Gastroesophageal sphincter (tissue), 4 donors: Measurements from ENCODE around the gene RALY. TPM values are rescaled to one million over a fixed set of nuclear protein-coding genes. Genes with fewer than 3 reads are reported as not detected.
"Not testable (repeated sequence)": the region's sequence is repeated elsewhere in the genome, so short reads cannot be mapped to it uniquely, and the experiment has no call there.

Experiments used
- ATAC-seq: fragments of 150-250 bp; one replicate; pipeline ENCODE4 v1.9.1; 2016; ENCODE audit warnings: mild to moderate bottlenecking, moderate library complexity
- H3K27ac ChIP-seq, 4 donors: fragments of 200-600 bp; sonication (generic) in 3 of 4; 1 replicate in 3 of 4; 2 replicates in 1 of 4; pipeline ENCODE4 v1.5.1; 2016 to 2019
- H3K27me3 ChIP-seq: fragments of 200-600 bp; sonication (generic); one replicate; pipeline ENCODE4 v1.5.1; 2019
- H3K36me3 ChIP-seq, 2 donors: fragments of 200-600 bp; sonication (generic); one replicate each; pipeline ENCODE4 v1.5.1; 2019; ENCODE audit warnings: control low read depth in 1 of 2
- H3K4me1 ChIP-seq, 3 donors: fragments of 200-600 bp; sonication (generic); 1 replicate in 2 of 3; 2 replicates in 1 of 3; pipeline ENCODE4 v1.5.1; 2016 to 2019; ENCODE audit warnings: control low read depth in 2 of 3
- H3K4me3 ChIP-seq, 2 donors: fragments of 200-600 bp; sonication (generic); one replicate each; pipeline ENCODE4 v1.5.1; 2019; ENCODE audit warnings: mild to moderate bottlenecking in 1 of 2, moderate library complexity in 1 of 2
- H3K9me3 ChIP-seq, 3 donors: fragments of 200-600 bp; sonication (generic); one replicate each; pipeline ENCODE4 v1.5.1; 2017 to 2019; ENCODE audit warnings: control low read depth in 2 of 3
- POLR2A ChIP-seq, 2 donors: fragments of 450-650 bp; IDR thresholded peaks; one replicate each; pipeline ENCODE4 v1.6.1; 2017; ENCODE audit warnings: antibody characterized with exemption in 2 of 2, mild to moderate bottlenecking in 2 of 2, moderate library complexity in 1 of 2
- POLR2AphosphoS5 ChIP-seq: sonication (generic); formaldehyde crosslinking; IDR thresholded peaks from one replicate; pipeline ENCODE4 v1.6.1; 2017; ENCODE audit warnings: antibody characterized with exemption
- WGBS, 2 donors: methylation state at CpG; one replicate each; pipeline ENCODE4 v1.1.5; 2018; ENCODE audit warnings: low coverage in 1 of 2; 5-methylcytosine and 5-hydroxymethylcytosine counted together
- small RNA-seq, 4 donors: library from RNA; depleted of rRNA; stranded (forward); fragments of <200 nt; gene quantifications; one replicate each; pipeline ENCODE3, GENCODE V24; 2016
- total RNA-seq, 4 donors: library from RNA; depleted of rRNA; stranded (reverse); fragments of >200 nt; gene quantifications; one replicate each; pipeline ENCODE4 v1.1.0, GENCODE V29; 2016
- TF ChIP-seq, protein P1 (sequence below), 4 experiments: fragments of 200-600 bp in 2 of 4; fragments of 450-650 bp in 2 of 4; sonication (generic) in 1 of 4; IDR thresholded peaks; one replicate each; pipeline ENCODE4 v1.5.1; 2017 to 2019; ENCODE audit warnings: antibody characterized with exemption in 4 of 4, mild to moderate bottlenecking in 2 of 4, moderate library complexity in 2 of 4

Gene RALY
- total RNA-seq, 4 donors from 2014 or later, result 76.6 to 124 (median 98.8) TPM

DNA sequence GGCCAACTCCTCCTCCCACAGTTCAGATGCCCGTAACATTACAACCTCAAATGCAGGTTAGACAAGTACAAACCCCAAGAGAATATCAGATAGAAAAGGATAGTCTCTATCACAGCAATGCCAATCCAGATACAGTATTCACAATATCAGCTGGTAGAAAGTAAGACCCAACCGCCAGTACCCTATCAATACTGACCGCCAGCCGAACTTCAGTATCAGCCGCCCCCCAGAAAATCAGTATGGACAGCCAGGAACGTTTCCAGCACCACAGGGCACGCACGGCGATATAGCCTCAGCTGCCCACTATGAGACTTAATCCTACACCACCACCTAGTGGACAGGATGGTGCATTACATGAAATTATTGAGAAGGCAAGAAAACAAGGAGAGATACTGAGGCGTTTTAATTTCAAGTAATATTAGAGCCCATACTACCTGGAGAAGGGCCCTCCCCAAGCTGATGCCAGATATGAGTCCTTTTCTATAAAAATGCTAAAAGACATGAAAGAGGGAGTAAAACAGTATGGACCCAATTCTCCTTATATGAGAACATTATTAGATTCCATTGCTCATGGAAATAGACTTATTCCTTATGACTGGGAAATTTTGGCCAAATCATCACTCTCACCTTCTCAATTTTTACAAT lies 135.9 kb downstream of the RALY start:
- whole genome bisulfite sequencing, 2 donors, result 0% methylated on average over 8 of the region's 10 CpGs
- peak; percentile 72 for ATAC-seq
- no peak overlapping the region for H3K27ac ChIP-seq
- peaks cover 6% of the 10 kb centered on the region for H3K27me3 ChIP-seq
- peaks cover 0 to 5% (median 0%) of the 10 kb centered on the region in 3 donors for H3K4me1 ChIP-seq
- no peak overlapping the region for H3K4me3 ChIP-seq
- H3K36me3 ChIP-seq, result no peaks in the 10 kb centered on the region
- TF ChIP-seq POLR2A (IDR thresholded peaks at IDR 0.05) (no peak), POLR2AphosphoS5 (peak; percentile 16)
- TF ChIP-seq, protein P1, sequence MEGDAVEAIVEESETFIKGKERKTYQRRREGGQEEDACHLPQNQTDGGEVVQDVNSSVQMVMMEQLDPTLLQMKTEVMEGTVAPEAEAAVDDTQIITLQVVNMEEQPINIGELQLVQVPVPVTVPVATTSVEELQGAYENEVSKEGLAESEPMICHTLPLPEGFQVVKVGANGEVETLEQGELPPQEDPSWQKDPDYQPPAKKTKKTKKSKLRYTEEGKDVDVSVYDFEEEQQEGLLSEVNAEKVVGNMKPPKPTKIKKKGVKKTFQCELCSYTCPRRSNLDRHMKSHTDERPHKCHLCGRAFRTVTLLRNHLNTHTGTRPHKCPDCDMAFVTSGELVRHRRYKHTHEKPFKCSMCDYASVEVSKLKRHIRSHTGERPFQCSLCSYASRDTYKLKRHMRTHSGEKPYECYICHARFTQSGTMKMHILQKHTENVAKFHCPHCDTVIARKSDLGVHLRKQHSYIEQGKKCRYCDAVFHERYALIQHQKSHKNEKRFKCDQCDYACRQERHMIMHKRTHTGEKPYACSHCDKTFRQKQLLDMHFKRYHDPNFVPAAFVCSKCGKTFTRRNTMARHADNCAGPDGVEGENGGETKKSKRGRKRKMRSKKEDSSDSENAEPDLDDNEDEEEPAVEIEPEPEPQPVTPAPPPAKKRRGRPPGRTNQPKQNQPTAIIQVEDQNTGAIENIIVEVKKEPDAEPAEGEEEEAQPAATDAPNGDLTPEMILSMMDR (IDR thresholded peaks at IDR 0.05), result peak; percentile 72 to 92 (median 84)
- H3K9me3 ChIP-seq, result no peaks in the 10 kb centered on the region

DNA sequence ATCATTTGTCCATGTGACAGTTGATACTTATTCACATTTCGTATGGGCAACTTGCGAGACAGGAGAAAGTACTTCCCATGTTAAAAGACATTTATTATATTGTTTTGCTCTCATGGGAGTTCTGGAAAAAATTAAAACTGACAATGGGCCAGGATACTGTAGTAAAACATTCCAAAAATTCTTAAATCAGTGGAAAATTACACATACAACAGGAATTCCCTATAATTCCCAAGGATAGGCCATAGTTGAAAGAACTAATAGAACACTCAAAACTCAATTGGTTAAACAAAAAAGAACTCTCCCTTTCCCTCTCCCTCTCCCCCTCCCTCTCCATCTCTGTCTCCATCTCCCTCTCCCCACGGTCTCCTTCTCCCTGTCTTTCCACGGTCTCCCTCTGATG lies 137.8 kb downstream of the RALY start:
- Histone ChIP-seq H3K36me3 (no peaks in the 10 kb centered on the region), H3K4me1 (peaks cover 0 to 5% (median 0%) of the 10 kb centered on the region in 3 donors), H3K27me3 (peaks cover 6% of the 10 kb centered on the region), H3K4me3 (no peak overlapping the region), H3K9me3 (no peaks in the 10 kb centered on the region), H3K27ac (no peak overlapping the region)
- no peak for ATAC-seq
- WGBS, 2 donors, result 55 to 58% methylated on average over 3 to 4 of the region's 4 CpGs
- TF ChIP-seq, protein P1 (IDR thresholded peaks at IDR 0.05), result no peak

DNA sequence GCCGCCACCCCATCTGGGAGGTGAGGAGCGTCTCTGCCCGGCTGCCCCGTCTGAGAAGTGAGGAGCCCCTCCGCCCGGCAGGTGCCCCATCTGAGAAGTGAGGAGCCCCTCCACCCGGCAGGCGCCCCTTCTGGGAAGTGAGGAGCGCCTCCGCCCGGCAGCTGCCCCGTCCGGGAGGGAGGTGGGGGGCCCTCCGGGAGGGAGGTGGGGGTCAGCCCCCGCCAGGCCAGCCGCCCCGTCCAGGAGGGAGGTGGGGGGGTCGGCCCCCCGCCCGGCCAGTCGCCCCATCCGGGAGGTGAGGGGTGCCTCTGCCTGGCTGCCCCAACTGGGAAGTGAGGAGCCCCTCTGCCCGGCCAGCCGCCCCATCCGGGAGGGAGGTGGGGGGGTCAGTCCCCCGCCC lies 138.8 kb downstream of the RALY start:
- H3K4me1 ChIP-seq, H3K4me3 ChIP-seq, H3K27me3 ChIP-seq, H3K27ac ChIP-seq, H3K9me3 ChIP-seq, H3K36me3 ChIP-seq, ATAC-seq: not testable (repeated sequence)
- WGBS, 2 donors, result no CpG with 5 or more reads among the region's 26 CpGs

DNA sequence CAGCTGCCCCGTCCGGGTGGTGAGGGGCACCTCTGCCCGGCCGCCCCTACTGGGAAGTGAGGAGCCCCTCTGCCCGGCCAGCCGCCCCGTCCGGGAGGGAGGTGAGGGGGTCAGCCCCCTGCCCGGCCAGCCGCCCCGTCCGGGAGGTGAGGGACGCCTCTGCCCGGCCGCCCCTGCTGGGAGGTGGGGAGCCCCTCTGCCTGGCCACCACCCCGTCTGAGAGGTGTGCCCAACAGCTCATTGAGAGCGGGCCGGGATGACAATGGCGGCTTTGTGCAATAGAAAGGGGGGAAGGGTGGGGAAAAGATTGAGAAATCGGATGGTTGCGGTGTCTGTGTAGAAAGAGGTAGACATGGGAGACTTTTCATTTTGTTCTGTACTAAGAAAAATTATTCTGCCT lies 139.2 kb downstream of the RALY start:
- not testable (repeated sequence) for H3K9me3 ChIP-seq, H3K4me1 ChIP-seq, H3K36me3 ChIP-seq, ATAC-seq, H3K27ac ChIP-seq, H3K27me3 ChIP-seq, H3K4me3 ChIP-seq
- whole genome bisulfite sequencing, 2 donors, result 80 to 100% methylated on average over 1 of the region's 21 CpGs

DNA sequence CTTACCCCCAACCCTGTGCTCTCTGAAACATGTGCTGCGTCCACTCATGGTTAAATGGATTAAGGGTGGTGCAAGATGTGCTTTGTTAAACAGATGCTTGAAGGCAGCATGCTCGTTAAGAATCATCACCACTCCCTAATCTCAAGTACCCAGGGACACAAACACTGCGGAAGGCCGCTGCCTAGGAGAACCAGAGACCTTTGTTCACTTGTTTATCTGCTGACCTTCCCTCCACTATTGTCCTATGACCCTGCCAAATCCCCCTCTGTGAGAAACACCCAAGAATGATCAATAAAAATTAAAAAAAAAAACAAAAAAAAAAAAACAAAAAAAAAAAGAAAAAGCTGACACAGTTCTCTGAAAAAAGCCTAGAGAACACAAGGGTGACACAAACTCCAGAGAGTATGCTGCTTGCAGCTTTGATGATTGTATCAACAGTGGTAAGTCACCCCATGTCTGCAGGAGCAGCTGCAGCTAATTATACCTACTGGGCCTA lies 139.7 kb downstream of the RALY start:
- WGBS, 2 donors, result 78% methylated on average over 1 of the region's 4 CpGs; no CpG with 5 or more reads in 1 of the 2 donors
- not testable (repeated sequence) for H3K4me3 ChIP-seq, H3K27me3 ChIP-seq, H3K36me3 ChIP-seq, H3K9me3 ChIP-seq, H3K27ac ChIP-seq, ATAC-seq, H3K4me1 ChIP-seq

Small RNA genes lying within 50 kb of the gene (small RNA-seq; reads per million reads assigned to genes)
- 0 reads per million in 4 donors for gene MIR4755

Other genes with a start within 250 kb of the RALY start
- gene CHMP4B, start 182.6 kb upstream of the RALY start, total RNA-seq, result 100 to 1,000 TPM in 3 of 4 donors, 10 to 100 TPM in 1; 93.4 to 118 (median 112) TPM
- gene EIF2S2, start 118.3 kb downstream of the RALY start, total RNA-seq, result 10 to 100 TPM; 44.4 to 65.6 (median 56.8) TPM
- 1 to 10 TPM in 1 of 4 donors, not detected in 3; 3.5 TPM for gene ASIP, start 247.5 kb downstream of the RALY start, total RNA-seq